WERI-Rb-1 (cell line): ENCODE results near the gene SLC7A10.

Experiments used
- DNase-seq: peaks from one replicate; pipeline ENCODE4 v3.0.0-alpha.2; 2020
- H3K27ac ChIP-seq: fragments of 250-450 bp; sonication (Bioruptor Pico); 2 replicates; pipeline ENCODE4 v1.5.1; 2020; ENCODE audit warnings: mild to moderate bottlenecking, moderate library complexity
- H3K27me3 ChIP-seq: fragments of 250-450 bp; sonication (Bioruptor Pico); 2 replicates; pipeline ENCODE4 v1.5.1; 2021; ENCODE audit warnings: mild to moderate bottlenecking, low read depth, moderate library complexity; ENCODE audit not compliant: insufficient read depth, severe bottlenecking
- H3K36me3 ChIP-seq: fragments of 250-450 bp; sonication (Bioruptor Pico); 2 replicates; pipeline ENCODE4 v1.5.1; 2020; ENCODE audit warnings: mild to moderate bottlenecking, moderate library complexity
- H3K4me3 ChIP-seq: 2 replicates; pipeline ENCODE4 v1.5.1; 2011; ENCODE audit warnings: low read depth, mild to moderate bottlenecking, control low read depth, low read length
- H3K9me3 ChIP-seq: fragments of 250-450 bp; sonication (Bioruptor Pico); 2 replicates; pipeline ENCODE4 v1.5.1; 2021; ENCODE audit warnings: mild to moderate bottlenecking, moderate library complexity; ENCODE audit not compliant: severe bottlenecking
- CTCF ChIP-seq: IDR thresholded peaks from 2 replicates; pipeline ENCODE4 v1.5.1; 2011; ENCODE audit warnings: low read depth, mild to moderate bottlenecking, control low read depth, inconsistent platforms, low read length

SLC7A10 gene

GRCh38 chr19:33177417-33177979 is 48.2 kb downstream of the SLC7A10 start:
- TF ChIP-seq CTCF, result peak; percentile 52
- H3K27ac ChIP-seq, result peak overlapping the region; percentile 54
- peak; percentile 79 for DNase-seq

GRCh38 chr19:33176670-33177416 is 48.8 kb downstream of the SLC7A10 start:
- peak; percentile 99 for DNase-seq
- no peaks in the 10 kb centered on the region for H3K36me3 ChIP-seq
- peak overlapping the region; percentile 79 for H3K27ac ChIP-seq
- no peaks in the 10 kb centered on the region for H3K27me3 ChIP-seq
- no peaks in the 10 kb centered on the region for H3K9me3 ChIP-seq
- H3K4me3 ChIP-seq, result peak overlapping the region; percentile 80
- TF ChIP-seq CTCF, result no peak

More at GRCh38 chr19:33177417-33177979, 48.2 kb downstream of the SLC7A10 start:
- Histone ChIP-seq H3K9me3 (no peaks in the 10 kb centered on the region), H3K36me3 (no peaks in the 10 kb centered on the region), H3K4me3 (peak overlapping the region; percentile 70), H3K27me3 (no peaks in the 10 kb centered on the region)

- H3K27ac ChIP-seq, result peak overlapping the region; percentile 79
- TF ChIP-seq CTCF, result peak; percentile 31; the same call in 1 of the 2 replicates
- H3K9me3 ChIP-seq, result no peaks in the 10 kb centered on the region
- peak; percentile 59 for DNase-seq
- peak overlapping the region; percentile 80 for H3K4me3 ChIP-seq
- H3K27me3 ChIP-seq, result no peaks in the 10 kb centered on the region
- H3K36me3 ChIP-seq, result no peaks in the 10 kb centered on the region
Observed at GRCh38 chr19:33175886-33176669, 49.6 kb downstream of the SLC7A10 start.

- Histone ChIP-seq H3K9me3 (no peaks in the 10 kb centered on the region), H3K27ac (no peak overlapping the region), H3K36me3 (no peaks in the 10 kb centered on the region), H3K4me3 (no peak overlapping the region), H3K27me3 (no peaks in the 10 kb centered on the region)
- TF ChIP-seq CTCF, result no peak
- DNase-seq, result no peak
Observed at GRCh38 chr19:33175156-33175782, 50.4 kb downstream of the SLC7A10 start.

GRCh38 chr19:33174186-33174585 is 51.5 kb downstream of the SLC7A10 start:
- Histone ChIP-seq H3K36me3 (no peaks in the 10 kb centered on the region), H3K27ac (no peak overlapping the region), H3K4me3 (no peak overlapping the region), H3K27me3 (no peaks in the 10 kb centered on the region), H3K9me3 (no peaks in the 10 kb centered on the region)
- no peak for DNase-seq
- no peak for TF ChIP-seq CTCF
